Measurements from ENCODE around the gene CCDC102B.
"Not testable (repeated sequence)": the region's sequence is repeated elsewhere in the genome, so short reads cannot be mapped to it uniquely, and the experiment has no call there.

Gene CCDC102B

DNA sequence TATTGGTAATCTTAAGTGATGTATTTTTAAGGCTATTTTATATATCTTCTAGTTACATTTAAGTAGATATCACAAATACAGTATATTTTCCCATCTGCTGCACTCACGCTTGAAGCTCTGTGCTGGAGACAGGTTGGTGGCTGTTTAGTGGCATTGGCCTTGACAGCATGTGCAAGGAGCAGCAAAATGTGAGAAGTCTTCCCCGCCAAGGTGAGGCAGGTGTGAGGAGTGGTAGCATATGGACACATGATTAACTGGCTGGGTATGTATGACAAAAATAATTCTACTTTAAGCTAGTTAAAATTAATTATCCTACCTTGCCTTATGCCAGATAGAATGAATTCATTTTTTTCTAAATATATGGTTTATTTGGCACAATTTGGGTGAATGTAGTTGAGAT lies 117.2 kb downstream of the CCDC102B start:
- DNase-seq: no peak

DNA sequence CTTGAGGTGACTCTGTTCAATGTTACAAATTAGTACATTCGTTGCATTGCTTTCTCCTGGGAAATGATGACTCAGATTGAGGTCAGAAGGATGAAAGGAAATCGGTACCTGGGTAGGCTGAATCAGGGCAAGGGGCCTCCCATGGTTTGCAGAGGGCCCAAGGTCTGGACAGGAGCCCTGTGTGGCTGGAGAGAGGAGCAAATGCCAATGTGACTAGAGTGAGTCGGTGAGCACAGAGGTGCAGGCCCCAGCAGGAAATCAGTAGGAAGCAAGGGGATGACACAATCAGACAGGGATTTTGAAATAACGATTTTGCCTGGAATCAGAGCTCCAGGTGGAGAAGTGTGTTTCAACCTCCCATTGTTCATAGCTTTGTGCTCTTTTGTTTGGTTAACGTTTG lies 118.9 kb downstream of the CCDC102B start:
- DNase-seq: no peak

DNA sequence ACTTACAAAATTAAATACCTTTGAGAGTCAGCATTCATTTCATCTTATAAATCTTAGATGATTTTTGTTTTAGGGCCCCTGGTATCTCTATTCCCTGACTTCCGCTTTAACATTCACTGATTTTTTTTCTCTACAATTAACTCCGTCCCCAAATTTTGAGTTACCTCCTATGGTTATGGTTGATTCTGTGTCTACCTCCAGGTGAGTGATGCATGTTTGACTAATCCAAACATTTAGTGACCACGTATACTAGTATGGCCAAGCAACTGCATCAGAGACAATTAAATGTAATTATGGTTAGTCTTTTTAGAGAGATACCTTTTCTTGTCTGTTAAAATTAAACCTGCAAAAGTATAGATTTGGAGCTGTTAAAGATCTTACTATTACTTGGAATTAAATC lies 120.3 kb downstream of the CCDC102B start:
- DNase-seq: no peak

DNA sequence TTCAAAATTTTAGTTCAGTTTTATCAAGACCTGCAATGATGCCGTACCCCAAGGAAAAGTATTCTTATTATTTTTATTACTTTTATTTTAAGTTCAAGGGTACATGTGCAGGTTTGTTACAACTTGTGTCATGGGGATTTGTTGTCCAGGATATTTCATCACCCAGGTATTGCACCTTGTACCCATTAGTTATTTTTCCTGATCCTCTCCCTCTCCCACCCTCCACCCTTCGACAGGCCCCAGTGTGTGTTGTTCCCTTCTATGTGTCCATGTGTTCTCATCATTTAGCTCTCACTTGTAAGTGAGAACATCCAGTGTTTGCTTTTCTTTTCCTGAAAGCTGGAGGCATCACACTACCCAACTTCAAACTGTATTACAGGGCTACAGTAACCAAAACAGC lies 122.0 kb downstream of the CCDC102B start:
- DNase-seq: no peak

DNA sequence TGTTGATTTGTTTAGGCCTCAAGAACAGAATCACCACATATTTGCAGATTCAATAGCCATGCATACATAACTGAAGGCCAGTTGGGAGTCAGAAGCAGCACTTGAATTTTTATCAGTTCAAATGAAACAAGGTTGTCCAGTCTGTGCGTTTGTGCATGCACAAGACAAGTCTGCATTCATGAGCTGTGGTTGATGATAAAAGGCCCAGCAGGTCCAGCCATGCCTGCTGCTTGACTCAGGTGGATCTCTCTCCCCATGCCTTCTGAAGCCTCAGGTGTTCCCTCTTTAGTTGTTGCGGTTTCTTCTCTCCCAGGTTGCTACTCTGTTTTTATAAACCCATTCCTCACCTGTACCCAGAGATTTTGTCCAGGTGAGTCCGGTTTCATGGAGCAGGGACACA lies 124.5 kb downstream of the CCDC102B start:
- DNase-seq: no peak

DNA sequence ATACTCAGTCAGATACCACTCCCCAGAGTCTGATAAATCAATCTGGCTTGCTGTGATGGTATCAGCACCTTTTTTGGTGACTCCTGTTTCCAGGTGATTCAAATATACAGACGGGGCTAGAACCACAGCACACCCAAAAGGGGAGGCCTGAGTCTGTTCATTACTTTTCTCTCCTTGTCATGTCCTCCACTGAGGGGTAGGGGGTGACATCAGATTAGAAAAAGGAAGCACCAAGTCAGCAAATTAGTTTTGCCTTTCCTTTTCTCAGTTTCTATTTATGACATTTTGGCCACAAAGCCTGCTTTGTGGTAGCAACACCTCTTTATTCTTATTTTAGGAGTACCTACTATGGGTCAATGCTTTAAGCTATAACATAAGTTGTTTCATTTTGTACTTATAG lies 127.4 kb downstream of the CCDC102B start:
- no peak for DNase-seq

DNA sequence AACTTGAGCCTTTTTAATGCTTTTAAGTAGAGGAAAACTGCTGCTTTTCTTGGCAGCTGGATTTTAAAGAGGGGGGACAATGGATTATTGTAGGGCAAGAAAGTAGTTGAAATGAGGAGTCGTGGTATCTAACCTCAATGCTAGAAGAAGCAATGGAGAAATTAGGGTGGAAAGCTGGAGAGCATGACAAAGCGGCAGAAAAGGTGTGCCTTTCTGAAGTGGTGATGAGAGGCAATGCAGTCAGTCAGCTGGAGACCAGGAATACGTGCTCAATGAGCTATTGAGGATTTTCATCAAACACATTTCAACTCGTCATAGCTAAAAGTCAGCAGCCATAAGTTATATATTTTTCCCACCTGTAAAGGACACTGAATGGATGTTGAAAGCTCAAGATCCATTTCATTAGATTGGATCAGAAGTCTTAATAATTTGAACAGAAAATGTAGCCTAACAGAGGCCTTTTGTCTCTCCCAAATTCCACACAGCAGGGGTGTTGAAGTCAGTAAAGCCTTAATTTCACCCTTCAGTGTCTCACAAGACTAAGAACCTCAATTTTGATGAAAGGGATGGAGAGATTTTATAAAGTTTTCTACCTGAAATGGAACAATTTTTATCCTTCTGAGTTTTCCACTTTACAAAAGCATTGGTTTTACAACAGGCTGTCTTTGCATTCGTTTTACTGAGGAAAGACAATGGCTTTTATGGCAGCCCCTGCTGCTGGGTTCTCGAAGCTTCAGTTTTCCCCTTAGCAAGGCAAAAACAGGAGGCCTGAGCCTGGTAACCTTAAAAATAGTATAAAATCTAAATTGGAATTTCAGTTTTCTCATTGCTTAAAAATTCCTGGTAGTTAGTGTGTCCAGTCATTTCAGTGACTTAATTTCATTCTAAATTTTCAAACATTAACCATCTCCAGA lies 131.1 kb downstream of the CCDC102B start:
- DNase-seq: no peak

DNA sequence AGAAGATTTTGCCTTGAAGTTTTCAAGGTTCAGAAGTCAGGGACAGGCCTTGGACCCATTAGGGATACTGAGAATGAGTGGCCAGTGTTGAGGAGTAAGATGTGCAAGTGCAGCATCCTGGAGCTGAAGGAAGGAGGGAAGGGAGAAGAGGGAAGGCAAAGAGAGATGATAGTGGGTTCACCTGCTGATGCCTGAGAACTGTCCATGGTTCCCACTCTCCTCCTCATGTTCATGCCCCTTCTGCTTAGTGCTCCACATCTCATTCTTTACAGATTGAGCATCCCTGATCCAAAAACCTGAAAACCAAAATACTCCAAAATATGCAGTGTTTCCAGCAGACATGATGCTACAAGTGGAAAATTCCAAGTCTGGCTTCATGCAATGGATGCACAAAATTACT lies 137.8 kb downstream of the CCDC102B start:
- no peak for DNase-seq

DNA sequence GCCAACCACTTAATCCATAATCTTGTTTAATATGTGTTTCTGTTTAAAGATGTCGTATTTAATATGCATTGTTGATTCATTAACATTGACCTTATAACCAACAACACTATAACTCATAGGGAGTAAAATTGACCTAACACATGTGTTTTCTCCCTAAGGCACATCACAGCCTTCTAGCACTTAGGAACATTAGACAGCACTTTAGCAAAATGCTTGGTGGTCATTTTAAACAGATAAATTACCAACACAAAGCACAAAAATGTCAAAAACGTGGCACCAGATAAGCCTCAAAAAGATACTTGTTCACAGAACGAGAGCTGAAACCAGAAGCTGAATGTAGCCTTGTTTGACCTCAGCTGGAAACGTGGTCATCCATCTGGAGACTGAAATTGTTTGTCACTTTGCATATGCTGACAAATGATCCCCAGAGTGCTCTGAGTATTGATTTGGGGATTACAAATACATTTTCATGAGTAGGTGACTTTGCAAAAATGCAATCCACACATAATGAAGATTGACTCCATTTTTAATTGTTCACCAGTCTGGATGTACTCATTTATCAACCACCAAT lies 139.2 kb downstream of the CCDC102B start:
- no peak for DNase-seq

DNA sequence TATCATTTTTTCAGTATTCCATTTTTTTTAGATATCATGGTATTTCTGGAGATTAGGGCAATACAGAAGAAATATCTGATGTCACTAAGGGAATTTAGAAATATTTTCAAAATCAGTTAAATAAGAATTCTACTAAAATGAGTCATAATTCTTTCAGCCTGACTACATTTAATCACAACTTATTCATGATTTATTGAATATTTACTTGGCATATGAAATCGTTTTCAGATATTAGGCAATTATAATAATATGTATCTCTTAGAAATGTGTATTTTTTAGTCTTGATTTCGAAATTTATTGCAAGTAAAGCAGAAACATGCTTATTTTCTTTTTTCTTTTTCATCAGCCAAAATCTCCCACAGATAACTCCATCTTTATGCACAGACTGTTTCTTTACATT lies 142.2 kb downstream of the CCDC102B start:
- no peak for DNase-seq

DNA sequence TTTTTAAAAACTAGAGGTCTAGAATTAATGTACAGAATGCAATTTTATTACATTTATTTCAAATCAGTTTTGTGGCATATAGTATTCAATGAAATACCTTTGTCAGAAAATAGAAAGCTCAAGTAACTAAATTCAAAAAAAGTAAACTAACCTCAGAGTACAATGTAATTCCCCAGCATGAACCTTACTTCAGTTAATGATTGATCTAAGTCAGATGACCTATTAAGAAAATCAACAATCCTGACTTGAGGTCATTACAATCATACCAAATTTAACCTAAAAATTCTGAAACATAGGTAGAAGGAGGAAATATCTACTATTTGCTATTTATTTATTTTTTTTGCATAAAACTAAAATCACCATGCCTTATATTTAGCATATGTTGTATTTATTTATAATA lies 142.9 kb downstream of the CCDC102B start:
- no peak for DNase-seq

DNA sequence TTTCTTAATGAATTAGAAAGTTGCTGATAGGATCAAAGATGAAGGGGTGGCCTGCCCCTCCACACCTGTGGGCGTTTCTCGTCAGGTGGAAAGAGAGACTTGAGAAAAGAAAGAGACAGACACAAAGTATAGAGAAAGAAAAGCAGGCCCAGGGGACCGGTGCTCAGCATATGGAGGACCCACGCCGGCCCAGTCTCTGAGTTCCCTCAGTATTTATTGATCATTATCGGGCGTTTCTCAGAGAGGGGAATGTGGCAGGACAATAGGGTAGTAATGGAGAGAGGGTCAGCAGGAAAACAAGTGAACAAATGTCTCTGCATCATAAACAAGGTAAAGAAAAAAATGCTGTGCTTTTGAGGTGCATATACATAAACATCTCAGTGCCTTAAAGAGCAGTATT lies 144.3 kb downstream of the CCDC102B start:
- DNase-seq: no peak

DNA sequence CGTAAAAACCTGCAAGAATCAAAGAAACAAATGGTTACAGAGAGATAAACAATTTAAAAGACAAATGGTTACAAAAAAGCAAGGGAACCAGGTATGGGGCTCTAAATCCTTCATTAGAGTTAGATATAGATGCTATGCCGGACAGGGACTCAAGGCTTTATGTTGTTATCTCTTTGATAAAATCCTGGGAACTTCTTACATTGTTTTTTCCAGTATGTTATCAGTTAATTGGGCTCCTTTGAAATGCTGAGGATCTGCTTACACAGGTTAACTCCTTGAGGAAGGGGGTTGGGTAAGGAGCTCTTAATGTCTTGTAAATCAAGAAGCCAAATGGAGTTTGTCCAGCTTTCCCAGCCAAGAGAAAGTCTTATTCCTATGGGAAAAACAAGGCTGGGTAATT lies 146.0 kb downstream of the CCDC102B start:
- DNase-seq: not testable (repeated sequence)

DNA sequence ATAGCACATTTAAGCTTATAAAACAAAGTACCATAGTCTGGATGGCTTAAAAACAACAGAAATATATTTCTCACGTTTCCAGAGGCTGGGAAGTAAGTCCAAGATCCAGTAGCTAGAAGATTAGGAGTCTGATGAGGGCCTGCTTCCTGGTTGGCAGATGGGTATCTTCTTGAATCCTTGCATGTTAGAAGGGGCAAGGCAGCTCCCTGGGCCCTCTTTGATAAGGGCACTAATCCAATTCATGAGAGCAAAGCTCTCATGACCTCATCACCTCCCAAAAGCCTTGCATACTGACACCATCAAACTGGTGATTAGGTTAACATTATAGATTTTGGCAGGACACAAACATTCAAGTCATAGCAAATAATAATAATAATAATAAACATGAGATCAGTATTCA lies 146.4 kb downstream of the CCDC102B start:
- DNase-seq: no peak

DNA sequence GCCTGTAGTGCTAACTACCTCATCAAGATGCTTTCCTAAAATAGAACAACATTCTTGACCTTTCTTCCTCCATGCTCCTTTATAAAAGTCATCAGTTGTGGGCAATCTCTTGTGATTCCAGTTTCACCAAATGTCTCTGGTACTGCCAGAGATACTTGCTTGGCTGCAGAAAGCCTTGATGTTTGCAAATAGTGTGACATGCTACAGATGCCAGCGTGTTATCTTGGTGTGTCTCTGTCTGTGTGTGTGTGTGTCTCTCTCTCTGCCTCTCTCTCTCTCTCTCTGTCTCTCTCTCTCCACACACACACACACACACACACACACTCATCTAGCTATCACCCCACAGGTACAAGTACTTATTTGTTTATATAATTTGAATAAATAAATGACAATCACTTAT lies 146.9 kb downstream of the CCDC102B start:
- no peak for DNase-seq

DNA sequence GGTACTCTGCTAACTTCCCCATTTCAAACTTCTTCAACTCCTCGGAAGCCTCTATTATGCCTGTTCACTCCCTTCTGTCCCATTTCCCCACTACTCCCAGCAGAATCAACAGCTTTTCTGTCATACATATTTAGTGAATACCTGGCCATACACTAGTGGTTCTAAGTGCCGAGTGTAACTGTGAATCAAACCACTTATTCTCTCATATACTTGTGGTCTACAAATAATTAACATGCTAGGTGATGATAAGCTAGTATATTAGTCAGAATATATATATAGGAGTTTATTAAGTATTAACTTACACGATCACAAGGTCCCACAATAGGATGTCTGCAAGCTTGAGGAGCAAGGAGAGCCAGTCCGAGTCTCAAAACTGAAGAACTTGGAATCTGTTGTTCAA lies 150.7 kb downstream of the CCDC102B start:
- no peak for DNase-seq

DNA sequence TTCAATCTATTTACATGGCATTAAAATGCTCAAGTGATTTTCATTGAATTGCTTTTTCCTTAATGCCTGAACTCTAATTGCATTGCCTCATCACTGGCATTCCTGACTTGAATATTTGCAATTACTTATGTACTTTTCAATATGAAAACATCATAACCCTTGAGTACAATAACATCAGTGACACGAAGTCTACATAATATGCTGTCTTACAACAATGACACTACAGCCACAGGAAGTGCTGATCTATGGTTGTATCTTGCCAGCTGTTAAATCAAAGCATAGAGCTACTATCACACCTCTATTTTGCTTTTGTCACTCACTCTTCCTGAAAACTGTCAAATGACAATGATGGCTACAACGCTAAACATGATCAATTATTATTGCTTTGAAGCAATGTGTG lies 156.9 kb downstream of the CCDC102B start:
- DNase-seq: no peak

DNA sequence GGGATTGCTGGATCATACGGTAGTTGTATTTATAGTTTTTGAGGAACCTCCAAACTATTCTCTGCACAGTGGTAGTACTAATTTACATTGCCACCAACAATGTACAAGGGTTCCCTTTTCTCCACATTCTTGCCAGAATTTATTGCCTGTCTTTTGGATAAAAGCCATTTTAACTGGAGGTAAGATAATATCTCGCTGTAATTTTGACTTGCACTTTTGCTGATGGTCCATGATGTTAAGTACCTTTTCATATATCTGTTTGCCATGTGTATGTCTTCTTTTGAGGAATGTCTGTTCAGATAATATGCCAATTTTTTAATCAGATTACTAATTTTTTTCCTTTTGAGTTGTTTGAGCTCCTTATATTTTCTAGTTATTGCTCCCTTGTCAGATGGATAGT lies 158.8 kb downstream of the CCDC102B start:
- DNase-seq: no peak

DNA sequence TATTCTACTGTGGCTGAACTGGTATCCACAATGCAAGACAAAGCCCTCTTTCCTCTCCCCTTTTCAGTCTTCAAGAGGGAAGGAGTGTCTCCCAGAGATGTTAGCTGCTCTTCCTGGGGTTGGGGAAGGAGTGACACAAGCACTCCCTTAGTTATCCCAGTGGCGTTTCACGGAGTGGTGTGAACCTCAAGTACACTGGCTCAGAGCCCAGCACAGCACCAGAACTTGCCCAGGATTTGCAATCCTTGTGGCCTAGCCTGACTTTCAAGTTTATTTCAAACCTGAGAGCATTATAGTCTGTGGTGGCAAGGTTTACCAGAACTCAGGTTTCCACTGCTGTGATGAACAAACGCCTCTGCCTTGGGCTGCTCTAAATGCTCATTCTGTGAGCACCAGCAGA lies 162.5 kb downstream of the CCDC102B start:
- no peak for DNase-seq

DNA sequence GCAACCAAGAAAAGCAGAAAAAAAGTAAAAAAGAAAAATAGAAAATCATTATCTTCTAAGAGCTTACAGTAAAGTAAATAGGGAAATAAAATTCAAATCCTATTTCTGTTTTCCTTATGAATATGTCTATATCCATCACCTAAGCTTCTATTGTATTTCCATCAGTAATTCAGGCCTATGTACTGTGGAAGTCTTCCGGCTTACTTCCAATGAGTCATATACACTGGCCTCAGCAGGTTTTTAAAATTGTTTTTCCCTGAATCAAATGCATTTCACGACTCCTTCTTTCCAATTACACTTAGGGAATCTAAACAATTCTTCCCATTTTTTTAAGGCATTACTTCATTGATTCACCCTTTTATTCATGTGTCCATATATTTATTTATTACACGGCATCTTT lies 164.7 kb downstream of the CCDC102B start:
- no peak for DNase-seq

DNA sequence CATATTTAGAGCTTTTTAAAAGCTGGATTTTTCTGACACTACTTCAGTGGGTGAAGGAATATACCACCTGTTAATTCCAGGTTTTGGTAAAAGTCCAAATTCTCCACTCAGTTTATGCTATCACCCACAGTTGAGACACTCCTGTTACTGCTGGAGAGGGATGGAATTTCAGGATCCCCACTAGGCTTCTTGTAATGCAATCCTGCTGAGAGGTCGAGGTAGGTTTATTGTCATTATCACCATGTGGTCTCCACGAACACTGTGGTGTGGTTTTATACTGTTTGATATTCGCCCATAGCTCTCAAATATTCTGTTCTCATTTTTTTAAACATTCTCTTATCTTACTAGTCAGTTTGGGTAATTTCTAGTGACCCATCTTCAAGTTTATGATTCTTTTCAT lies 167.9 kb downstream of the CCDC102B start:
- no peak for DNase-seq

DNA sequence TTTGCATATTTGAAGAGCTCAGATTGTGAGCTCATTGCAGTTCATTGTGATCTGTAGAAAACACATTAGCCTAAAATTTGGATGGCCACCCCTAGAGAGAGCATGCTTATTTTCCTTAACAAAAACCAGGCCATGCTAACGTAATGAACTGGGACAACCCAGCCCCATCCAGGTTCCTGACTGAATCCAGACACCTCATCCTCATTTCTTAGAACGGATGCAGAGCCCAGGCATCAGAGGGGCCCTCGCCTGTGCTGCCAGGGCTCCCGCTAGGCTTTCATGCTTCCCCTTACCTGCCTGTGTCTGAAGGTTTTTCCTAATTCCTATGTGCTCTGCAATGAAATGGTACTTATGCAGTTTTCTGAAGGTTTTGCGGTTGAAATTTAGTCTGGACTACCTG lies 171.1 kb downstream of the CCDC102B start:
- DNase-seq: no peak

DNA sequence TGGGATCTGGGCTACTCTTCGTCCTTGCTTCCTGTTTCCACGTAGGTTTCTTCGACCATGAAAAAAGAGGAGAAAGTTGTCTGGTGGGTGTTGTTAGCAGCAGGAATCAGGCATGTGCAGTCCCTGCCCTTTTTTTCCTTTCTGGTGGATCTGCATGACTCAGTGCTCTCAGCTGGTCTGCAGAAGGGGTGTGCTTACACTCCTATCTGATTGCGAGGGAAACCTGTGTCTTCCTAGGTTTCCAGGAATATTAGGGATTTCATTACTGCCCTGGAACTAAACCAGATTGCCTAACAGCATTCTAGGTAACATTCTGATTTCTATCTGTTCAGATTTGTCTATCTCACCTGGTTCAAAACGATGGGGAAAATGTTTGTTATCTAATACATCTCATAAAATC lies 174.3 kb downstream of the CCDC102B start:
- DNase-seq: no peak

DNA sequence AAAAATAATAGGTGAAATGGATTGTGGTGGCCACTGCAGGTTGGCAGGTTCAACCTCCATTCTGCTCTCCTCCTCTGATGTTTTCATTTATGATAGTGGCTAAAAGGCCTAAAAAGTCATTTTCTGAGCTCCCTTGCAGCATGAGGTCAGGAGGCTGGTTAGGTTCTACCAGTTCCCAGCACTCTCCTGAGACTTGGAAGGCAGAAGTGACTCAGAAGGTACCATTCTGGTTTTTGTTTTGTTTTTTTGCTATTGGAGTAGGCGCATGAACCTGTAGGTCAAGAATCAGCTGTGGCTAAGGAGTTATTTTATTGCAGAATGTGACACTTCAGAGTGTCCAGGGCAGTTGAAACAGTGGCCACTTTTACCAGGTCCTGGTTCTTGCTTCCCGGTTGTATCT lies 181.9 kb downstream of the CCDC102B start:
- no peak for DNase-seq

DNA sequence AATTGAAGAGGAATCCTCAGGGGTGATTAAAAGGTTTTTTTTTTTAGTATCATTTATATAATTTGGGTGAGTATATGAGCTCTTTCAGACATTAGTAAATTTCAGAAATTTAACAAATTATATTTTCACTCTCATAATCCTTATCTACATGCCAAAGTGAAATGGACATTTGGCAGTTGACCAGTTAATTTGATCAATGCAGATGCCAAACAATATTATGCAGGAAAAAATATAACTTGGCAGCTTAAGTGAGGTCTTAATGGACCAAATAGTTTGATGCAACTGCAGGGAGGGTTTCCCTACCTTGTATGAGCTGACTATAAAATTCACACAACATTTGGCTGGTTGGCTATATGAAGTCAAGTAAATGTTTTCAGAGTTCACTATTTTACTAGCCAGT lies 185.2 kb downstream of the CCDC102B start:
- DNase-seq: no peak
